Gastrocnemius medialis (tissue), 4 donors: Measurements from ENCODE around the gene NAA25.

Experiments
- POLR2A ChIP-seq, 2 donors: fragments of 450-650 bp; IDR thresholded peaks; one replicate each; pipeline ENCODE4 v1.6.1; 2017; ENCODE audit warnings: antibody characterized with exemption in 2 of 2, mild to moderate bottlenecking in 2 of 2, moderate library complexity in 2 of 2
- TF ChIP-seq, protein P1 (sequence below), 5 experiments: fragments of 450-650 bp in 3 of 5; fragments of 200-600 bp in 2 of 5; sonication (generic) in 2 of 5; IDR thresholded peaks in 4 of 5; conservative IDR thresholded peaks in 1 of 5; 1 replicate in 4 of 5; 2 replicates in 1 of 5; pipeline ENCODE4 v1.5.1; 2016 to 2019; ENCODE audit warnings: antibody characterized with exemption in 5 of 5, mild to moderate bottlenecking in 3 of 5, moderate library complexity in 3 of 5

DNA sequence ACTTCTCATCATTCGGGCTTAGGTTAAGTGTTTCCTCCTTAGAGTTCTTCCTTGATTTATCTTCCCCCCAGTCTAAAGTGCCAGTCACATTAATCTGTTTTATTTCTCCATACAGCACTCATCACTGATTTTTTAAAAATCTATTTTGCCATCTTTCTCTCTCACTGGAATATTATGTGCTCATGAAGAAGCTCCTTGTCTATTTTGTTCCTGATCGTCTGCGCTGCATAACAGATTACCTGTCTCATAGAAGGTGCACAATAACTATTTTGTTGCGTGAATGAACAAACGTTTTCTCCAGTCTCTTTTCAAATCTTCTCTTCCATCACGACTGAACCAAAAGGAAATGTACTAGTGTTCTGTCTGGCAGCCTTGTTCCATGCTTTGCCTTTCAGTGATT, 92.6 kb downstream of the NAA25 start:
- TF ChIP-seq POLR2A (IDR thresholded peaks at IDR 0.05) = no peak
- TF ChIP-seq, protein P1, sequence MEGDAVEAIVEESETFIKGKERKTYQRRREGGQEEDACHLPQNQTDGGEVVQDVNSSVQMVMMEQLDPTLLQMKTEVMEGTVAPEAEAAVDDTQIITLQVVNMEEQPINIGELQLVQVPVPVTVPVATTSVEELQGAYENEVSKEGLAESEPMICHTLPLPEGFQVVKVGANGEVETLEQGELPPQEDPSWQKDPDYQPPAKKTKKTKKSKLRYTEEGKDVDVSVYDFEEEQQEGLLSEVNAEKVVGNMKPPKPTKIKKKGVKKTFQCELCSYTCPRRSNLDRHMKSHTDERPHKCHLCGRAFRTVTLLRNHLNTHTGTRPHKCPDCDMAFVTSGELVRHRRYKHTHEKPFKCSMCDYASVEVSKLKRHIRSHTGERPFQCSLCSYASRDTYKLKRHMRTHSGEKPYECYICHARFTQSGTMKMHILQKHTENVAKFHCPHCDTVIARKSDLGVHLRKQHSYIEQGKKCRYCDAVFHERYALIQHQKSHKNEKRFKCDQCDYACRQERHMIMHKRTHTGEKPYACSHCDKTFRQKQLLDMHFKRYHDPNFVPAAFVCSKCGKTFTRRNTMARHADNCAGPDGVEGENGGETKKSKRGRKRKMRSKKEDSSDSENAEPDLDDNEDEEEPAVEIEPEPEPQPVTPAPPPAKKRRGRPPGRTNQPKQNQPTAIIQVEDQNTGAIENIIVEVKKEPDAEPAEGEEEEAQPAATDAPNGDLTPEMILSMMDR (IDR thresholded peaks at IDR 0.05 in 4 of 5, conservative IDR thresholded peaks at IDR 0.05 in 1 of 5) = no peak
